H1 (cell line): ENCODE results near the gene PPP1R2B. TPM values are rescaled to one million over a fixed set of nuclear protein-coding genes. Genes with fewer than 3 reads are reported as not detected.

Source experiments
- BACH1 ChIP-seq: IDR thresholded peaks from 2 replicates; pipeline ENCODE4 v1.6.1; 2012; ENCODE audit warnings: low read length, improper control_type of control experiment
- CHD7 ChIP-seq: fragments of 300-600 bp; sonication (generic); IDR thresholded peaks from 2 replicates; pipeline ENCODE4 v1.7.1; 2012; ENCODE audit warnings: low read length, moderate library complexity, mild to moderate bottlenecking, inconsistent platforms; ENCODE audit not compliant: insufficient replicate concordance
- CREB1 ChIP-seq: IDR thresholded peaks from 2 replicates; pipeline ENCODE4 v1.6.1; 2012; ENCODE audit warnings: inconsistent platforms
- GABPA ChIP-seq: IDR thresholded peaks from 2 replicates; pipeline ENCODE4 v1.6.1; 2011; ENCODE audit warnings: mild to moderate bottlenecking, low read length, moderate library complexity, borderline replicate concordance; ENCODE audit not compliant: insufficient read depth
- SAP30 ChIP-seq: fragments of 300-600 bp; sonication (generic); IDR thresholded peaks from 2 replicates; pipeline ENCODE4 v1.7.1; 2012; ENCODE audit warnings: low read length, moderate library complexity, mild to moderate bottlenecking, inconsistent platforms; ENCODE audit not compliant: insufficient read depth, insufficient replicate concordance
- polyA plus RNA-seq, 7 experiments: library from polyadenylated mRNA; depleted of rRNA in 3 of 7; stranded (reverse) in 5 of 7; unstranded in 2 of 7; fragments of >200 nt in 5 of 7; fragments of 200-250 nt in 2 of 7; gene quantifications; 1 replicate in 5 of 7; 2 replicates in 1 of 7; 4 replicates in 1 of 7; pipeline versions ENCODE4 v1.2.1 to v1.2.3, GENCODE V29; 2011 to 2013; ENCODE audit warnings: missing spikeins in 2 of 7, mixed read lengths in 2 of 7
- total RNA-seq: library from RNA; stranded (reverse); fragmentation: NEBNext Ultra II Directional; extraction: Animal tissue kit (Norgen Biotek cat#: 25700); gene quantifications from 2 replicates; pipeline ENCODE4 v1.2.1, GENCODE V29; 2021

Gene PPP1R2B
- total and polyA plus RNA-seq, 2 of the 8 experiments (the other 6 are each of a cell fraction or from before 2014, with no cell fraction given) = not detected

GRCh38 chr5:156888520-156888919 is 38.4 kb downstream of the PPP1R2B start (continued):
- no peak for TF ChIP-seq CHD7
- TF ChIP-seq SAP30 = no peak
- TF ChIP-seq CREB1 = no peak
- TF ChIP-seq GABPA = no peak
- TF ChIP-seq BACH1 = no peak
